ENCODE data around the gene TJP1.

TJP1 gene

GRCh38 chr15:29822100-29822683, at the start of gene TJP1:
Gene TJP1, minus strand, starts transcription at chr15:29822468. Its CDS starts 440 bp downstream, at chr15:29822028.
- in situ Hi-C loops (cut with HindIII; ENCODE audit: low sequenced_read_pairs) = no loop called here

DNA sequence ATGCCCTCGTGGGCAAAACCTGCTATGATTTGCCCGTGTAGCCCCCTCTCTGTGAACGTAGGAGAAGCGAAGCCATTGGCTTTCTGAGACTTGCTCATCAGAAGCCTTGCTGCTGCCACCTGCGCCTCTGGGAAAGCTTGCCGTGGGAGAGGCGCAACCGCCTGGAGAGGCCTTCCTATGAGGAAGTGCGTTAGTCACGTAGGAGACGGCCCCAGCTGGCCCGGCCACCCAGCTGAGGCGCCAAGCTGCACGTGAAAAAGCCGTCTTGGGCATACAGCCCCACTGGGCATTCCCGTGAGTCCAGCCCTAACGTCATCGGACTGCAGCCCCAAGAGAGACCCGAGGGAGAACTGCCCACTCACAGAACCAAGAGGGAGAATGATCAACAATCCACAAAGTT, 49.1 kb upstream of the TJP1 start:
- in situ Hi-C loops (cut with HindIII; ENCODE audit: low sequenced_read_pairs) = no loop called here

GRCh38 chr15:29870495-29871151, 48.4 kb upstream of the TJP1 start:
- in situ Hi-C loops (cut with HindIII; ENCODE audit: low sequenced_read_pairs) = no loop called here

GRCh38 chr15:29867241-29868000, 45.2 kb upstream of the TJP1 start:
- in situ Hi-C loops (cut with HindIII; ENCODE audit: low sequenced_read_pairs) = no loop called here

DNA sequence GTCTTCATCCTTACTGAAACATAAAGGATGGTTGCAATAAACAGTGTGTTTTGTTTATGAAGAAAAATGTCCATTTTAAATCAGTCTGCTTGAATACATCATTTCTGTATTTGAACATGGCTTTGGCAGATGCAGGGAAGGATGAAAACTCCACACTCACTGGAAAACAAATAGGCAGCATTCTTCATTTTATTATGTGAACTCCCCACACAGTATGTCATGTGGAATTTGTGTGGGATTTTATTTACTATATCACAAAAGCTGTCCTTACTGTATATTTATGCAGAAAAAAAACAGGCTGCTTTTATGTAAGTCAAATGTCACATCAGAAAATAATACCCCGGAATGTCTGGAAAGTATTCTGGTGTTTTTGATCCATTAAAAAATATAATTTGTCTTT, 44.1 kb upstream of the TJP1 start:
- in situ Hi-C loops (cut with HindIII; ENCODE audit: low sequenced_read_pairs) = no loop called here

DNA sequence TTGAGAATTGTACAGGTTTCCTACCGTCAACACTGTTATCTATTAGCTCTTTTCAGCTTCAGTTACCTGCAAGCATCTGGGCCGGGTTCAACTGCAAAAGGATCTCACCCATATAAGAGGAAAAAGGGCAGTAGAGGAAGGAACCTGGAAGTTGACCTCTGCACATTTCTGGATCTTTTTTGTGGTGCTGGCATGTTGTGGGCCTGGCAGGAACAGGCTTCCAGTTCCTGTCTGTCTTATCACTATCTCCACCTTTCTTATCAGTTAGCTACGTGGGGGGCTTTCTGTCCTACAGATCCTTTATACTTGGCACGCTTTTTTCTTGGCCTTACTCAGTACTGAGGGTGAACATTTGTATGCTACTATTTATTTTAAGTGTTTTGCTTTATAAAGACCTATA, 42.2 kb upstream of the TJP1 start:
- in situ Hi-C loops (cut with HindIII; ENCODE audit: low sequenced_read_pairs) = no loop called here

DNA sequence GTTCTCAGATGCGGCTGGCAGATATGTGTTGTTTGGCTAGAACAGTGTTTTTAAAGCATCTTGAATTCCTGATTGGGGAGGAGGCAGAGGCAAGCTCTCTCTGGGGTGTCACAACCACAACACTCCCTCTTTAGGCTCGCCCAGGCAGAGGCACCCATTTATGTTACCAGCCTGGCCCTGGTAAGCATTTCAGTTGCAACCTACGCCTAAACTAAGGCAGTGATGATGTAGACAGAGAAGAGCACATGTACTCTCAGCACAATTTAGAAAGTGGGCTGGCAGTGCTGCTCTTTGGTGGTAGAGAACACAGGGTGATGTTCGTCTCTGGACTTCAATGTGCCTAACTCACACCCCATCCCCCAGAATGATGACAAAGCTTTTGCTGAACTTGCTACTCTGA, 41.2 kb upstream of the TJP1 start:
- in situ Hi-C loops (cut with HindIII; ENCODE audit: low sequenced_read_pairs) = no loop called here

DNA sequence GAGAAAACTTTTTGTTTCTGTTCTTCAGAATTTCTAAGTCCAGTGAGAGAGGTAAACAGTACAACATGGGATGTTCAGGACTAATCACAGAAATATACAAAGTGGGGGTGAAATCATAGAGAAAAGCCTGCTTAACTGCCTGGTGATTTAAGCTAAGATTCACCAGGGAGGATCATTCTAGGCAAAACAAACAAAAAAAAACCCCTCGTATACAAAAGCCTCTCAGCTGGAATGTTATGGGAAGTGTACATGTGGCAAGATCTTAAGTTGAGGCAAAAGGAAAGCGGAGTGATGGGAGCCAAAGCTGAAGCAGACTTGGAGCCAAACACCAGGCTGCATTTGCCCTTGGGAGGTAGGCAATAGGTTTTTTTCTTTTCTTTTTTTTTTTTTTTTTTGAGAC, 40.0 kb upstream of the TJP1 start:
- in situ Hi-C loops (cut with HindIII; ENCODE audit: low sequenced_read_pairs) = no loop called here

- in situ Hi-C loops (cut with HindIII; ENCODE audit: low sequenced_read_pairs) = no loop called here
These were observed 38.6 kb upstream of the TJP1 start for GRCh38 chr15:29860872-29861271.

GRCh38 chr15:29859973-29860715, 37.9 kb upstream of the TJP1 start:
- in situ Hi-C loops (cut with HindIII; ENCODE audit: low sequenced_read_pairs) = no loop called here

DNA sequence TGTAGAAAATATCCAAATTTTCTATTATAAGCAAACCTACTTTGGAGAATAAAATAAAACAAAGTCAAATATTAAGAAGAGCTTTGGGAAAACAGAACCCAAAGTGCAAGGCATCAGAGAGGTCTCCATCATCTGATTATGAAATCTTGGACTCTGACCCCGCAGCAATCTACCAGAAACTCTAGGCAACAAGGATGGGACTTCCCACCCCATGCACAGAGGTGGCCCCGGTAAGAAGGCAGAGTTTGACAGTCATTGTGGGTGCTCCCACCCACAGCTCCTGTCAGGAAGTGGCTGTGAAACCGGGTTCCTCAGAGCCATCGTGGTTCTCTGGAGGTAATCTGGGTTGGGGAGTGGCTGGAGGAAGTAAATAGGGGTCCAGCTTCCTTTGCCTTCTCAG, 37.0 kb upstream of the TJP1 start:
- in situ Hi-C loops (cut with HindIII; ENCODE audit: low sequenced_read_pairs) = no loop called here

- in situ Hi-C loops (cut with HindIII; ENCODE audit: low sequenced_read_pairs) = no loop called here
These were observed 35.0 kb upstream of the TJP1 start for GRCh38 chr15:29857221-29857789.

- in situ Hi-C loops (cut with HindIII; ENCODE audit: low sequenced_read_pairs) = no loop called here
These were observed 32.1 kb upstream of the TJP1 start for GRCh38 chr15:29854413-29854812.

GRCh38 chr15:29853211-29853987, 31.1 kb upstream of the TJP1 start:
- in situ Hi-C loops (cut with HindIII; ENCODE audit: low sequenced_read_pairs) = no loop called here

DNA sequence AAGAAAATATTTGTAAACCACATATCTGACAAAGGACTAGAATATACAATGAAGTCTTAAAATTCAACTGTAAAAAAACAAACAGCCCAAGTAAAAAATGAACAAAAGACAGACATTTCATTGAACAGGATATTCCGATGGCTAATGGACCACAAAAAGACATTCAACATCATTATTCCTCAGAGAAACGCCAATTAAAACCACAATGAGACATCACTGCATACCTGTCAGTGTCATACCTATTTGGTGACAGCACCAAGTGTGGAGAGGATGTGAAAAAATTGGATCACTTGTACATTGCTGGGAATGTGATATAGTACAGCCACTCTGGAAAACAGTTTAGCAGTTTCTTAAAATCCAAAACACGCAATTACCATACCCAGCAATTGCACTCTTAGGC, 29.9 kb upstream of the TJP1 start:
- in situ Hi-C loops (cut with HindIII; ENCODE audit: low sequenced_read_pairs) = no loop called here

DNA sequence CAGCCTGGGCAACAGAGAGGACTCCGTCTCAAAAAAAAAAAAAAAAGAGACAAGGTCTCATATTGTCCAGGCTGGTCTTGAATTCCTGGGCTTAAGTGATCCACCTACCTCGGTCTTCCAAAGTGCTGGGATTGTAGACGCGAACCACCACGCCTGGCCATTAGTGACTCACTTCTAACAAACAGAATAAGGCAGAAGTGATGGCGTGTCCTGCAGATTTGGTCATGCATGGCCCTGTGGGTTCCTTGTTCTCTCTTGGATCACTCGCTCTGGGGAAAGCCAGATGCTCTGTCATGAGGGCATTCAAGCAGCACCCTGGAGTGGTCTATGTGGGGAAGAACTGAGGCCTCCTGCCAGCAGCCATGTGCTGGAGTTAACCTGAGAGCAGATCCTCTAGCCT, 27.4 kb upstream of the TJP1 start:
- in situ Hi-C loops (cut with HindIII; ENCODE audit: low sequenced_read_pairs) = no loop called here

GRCh38 chr15:29849218-29849617, 26.9 kb upstream of the TJP1 start:
- in situ Hi-C loops (cut with HindIII; ENCODE audit: low sequenced_read_pairs) = no loop called here

- in situ Hi-C loops (cut with HindIII; ENCODE audit: low sequenced_read_pairs) = no loop called here
These were observed 22.1 kb upstream of the TJP1 start for GRCh38 chr15:29844290-29844903.

DNA sequence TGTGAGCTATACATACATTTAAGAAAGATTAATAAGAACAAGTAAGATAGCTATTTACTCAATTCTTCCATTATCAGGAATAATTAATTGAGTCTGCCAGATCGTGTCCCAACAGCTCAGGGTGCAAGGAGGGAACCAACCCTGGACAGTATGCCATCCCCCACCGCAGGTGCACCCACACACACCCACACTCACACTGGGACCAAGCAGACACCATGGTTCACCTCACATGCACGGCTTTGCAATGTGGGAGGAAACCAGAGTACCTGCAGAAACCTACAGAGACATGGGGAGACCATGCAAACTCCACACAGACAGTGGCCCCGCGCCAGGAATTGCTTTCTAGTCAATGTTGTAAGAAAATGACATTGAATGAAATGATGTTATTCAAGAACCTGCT, 20.0 kb upstream of the TJP1 start:
- in situ Hi-C loops (cut with HindIII; ENCODE audit: low sequenced_read_pairs) = no loop called here

DNA sequence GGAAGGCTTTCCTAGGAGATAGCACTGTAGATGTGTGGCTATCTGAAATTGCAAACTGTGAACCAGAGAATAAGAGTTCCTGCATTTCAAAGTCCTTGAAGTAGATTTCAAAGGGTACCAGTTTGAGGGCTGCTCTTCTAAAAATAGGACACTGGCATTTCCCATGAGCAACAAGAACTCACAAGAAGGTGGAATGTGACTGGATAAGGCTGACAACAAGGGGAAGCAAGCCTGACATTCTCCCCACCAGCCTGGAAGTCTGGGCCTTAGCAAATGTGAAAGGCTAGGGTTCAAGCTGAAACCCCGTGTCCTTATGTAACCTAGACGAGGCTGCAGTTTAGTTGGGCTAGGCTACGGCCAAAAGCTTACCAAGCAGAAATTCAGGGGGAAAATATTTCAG, 18.7 kb upstream of the TJP1 start:
- in situ Hi-C loops (cut with HindIII; ENCODE audit: low sequenced_read_pairs) = no loop called here
